Body of pancreas (tissue), 4 donors: ENCODE results near the gene SHC1.

ENCODE experiments used
- CTCF ChIP-seq, 7 experiments: fragments of 450-650 bp in 4 of 7; fragments of 200-600 bp in 3 of 7; sonication (generic) in 3 of 7; IDR thresholded peaks; one replicate each; pipeline ENCODE4 v1.5.1; 2016 to 2019; ENCODE audit warnings: antibody characterized with exemption in 7 of 7
- POLR2A ChIP-seq, 3 donors: fragments of 450-650 bp; IDR thresholded peaks; one replicate each; pipeline ENCODE4 v1.6.1; 2016; ENCODE audit warnings: antibody characterized with exemption in 3 of 3, mild to moderate bottlenecking in 2 of 3

DNA sequence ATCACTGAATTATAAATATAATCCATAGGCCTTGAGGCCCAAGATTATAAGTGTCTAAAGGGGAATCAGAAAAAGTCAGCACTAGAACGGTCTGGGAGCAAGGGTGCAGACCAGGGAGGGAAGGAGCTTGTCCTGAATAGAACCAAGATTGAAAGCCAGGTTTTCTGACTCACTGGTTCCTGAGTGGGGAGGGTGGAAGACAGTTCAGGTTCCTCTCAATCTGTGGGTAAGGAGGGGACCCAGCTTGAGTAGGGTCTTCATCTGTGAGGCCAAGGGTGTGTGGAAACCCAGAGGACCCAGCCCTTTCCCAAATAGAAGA lies 23.7 kb upstream of the SHC1 start:
- TF ChIP-seq CTCF (IDR thresholded peaks at IDR 0.05) (no peak), POLR2A (IDR thresholded peaks at IDR 0.05) (no peak)
